ENCODE results near the gene CLDN6. TPM values are rescaled to one million over a fixed set of nuclear protein-coding genes. Genes with fewer than 3 reads are reported as not detected.

CLDN6 gene
- total and polyA plus RNA-seq, 2 of the 13 experiments (the other 11 are each of a cell fraction or from before 2014, with no cell fraction given) = 5.9 to 7.6 TPM

GRCh38 chr16:3020604-3021448, 2.8 kb upstream of the CLDN6 start (continued):
- TF ChIP-seq AGO2 (optimal IDR thresholded peaks at IDR 0.05; ENCODE audit: low read depth, low read length) (peak; percentile 75), MNT (IDR thresholded peaks at IDR 0.05) (no peak), SRSF1 (optimal IDR thresholded peaks at IDR 0.05; ENCODE audit: low read depth, low read length) (peak; percentile 10), PRPF4 (IDR thresholded peaks at IDR 0.05; ENCODE audit: low read depth, low read length, poor library complexity, severe bottlenecking) (no peak), ZNF138 (CRISPR knock-in tag; IDR thresholded peaks at IDR 0.05; ENCODE audit: low read depth) (no peak), ZNF160 (CRISPR knock-in tag; IDR thresholded peaks at IDR 0.05) (0 out of 2 replicates have a peak, but pooled peaks have one; percentile 57), ZNF362 (CRISPR knock-in tag; IDR thresholded peaks at IDR 0.05; ENCODE audit: borderline replicate concordance) (no peak), ZNF205 (CRISPR knock-in tag; IDR thresholded peaks at IDR 0.05) (no peak), CREB1 (IDR thresholded peaks at IDR 0.05) (peak; percentile 56), CREB1 (CRISPR knock-in tag; IDR thresholded peaks at IDR 0.05) (no peak), ZBTB21 (CRISPR knock-in tag; IDR thresholded peaks at IDR 0.05) (0 out of 2 replicates have a peak, but pooled peaks have one; percentile 8), CEBPB (IDR thresholded peaks at IDR 0.05; ENCODE audit: borderline replicate concordance, low read depth, low read length) (no peak), ZSCAN22 (CRISPR knock-in tag; IDR thresholded peaks at IDR 0.05) (no peak), ZNF34 (CRISPR knock-in tag; IDR thresholded peaks at IDR 0.05; ENCODE audit: borderline replicate concordance) (0 out of 2 replicates have a peak, but pooled peaks have one; percentile 76), BATF2 (CRISPR knock-in tag; IDR thresholded peaks at IDR 0.05) (no peak), ETV5 (CRISPR knock-in tag; IDR thresholded peaks at IDR 0.05; ENCODE audit: borderline replicate concordance) (peak; percentile 97), HHEX (CRISPR knock-in tag; IDR thresholded peaks at IDR 0.05) (no peak), SCMH1 (CRISPR knock-in tag; IDR thresholded peaks at IDR 0.05; ENCODE audit: borderline replicate concordance) (no peak), TIGD3 (CRISPR knock-in tag; IDR thresholded peaks at IDR 0.05; ENCODE audit: borderline replicate concordance) (no peak), HOXA3 (CRISPR knock-in tag; IDR thresholded peaks at IDR 0.05) (peak; percentile 65; the same call in 1 of the 2 replicates), ZNF512B (CRISPR knock-in tag; IDR thresholded peaks at IDR 0.05; ENCODE audit: borderline replicate concordance) (0 out of 2 replicates have a peak, but pooled peaks have one; percentile 57), FIP1L1 (IDR thresholded peaks at IDR 0.05; ENCODE audit: borderline replicate concordance, insufficient read depth, low read depth, low read length) (no peak)
